ENCODE measurements around the gene SYT12.

SYT12 gene

DNA sequence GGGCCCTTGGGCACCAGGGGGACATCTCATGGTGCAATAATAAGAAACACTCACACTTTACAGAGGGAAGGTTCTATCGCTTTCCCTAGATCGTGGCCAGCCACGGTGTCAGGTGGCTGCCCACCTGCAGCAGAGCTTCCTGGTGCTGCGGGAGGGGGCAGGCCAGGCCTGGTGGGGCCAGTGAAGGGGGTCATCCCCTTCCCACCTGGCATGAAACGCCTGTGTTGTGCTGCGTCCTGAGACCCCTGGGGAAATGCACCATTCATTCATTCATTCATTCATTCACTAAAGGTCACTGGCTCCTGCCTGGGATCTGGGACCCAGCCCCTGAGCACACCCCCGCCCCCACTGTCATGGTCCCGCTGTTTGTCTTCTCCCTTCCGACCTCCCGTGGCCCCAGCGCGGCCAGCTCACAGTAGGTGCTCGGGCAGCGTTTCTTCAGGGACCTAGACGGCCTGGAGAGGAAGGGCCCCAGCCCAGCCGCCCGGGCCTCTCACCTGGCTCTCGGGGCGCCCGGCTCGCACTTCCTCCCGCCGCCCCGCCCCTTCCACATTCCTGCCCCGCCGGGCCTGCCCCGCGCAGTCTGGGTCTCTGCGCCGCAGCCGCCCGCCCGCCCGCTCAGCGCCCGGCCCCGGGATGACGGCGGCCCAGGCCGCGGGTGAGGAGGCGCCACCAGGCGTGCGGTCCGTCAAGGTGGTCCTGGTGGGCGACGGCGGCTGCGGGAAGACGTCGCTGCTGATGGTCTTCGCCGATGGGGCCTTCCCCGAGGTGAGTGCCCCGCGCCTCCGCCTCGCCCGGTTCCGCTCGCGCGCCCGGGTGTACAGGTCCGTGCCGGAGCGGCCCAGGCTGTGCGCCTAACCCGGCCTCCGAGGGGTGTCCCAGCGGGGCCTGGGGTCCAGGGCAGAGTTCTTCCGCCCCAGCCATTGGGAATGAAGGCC lies 33.6 kb downstream of the SYT12 start, which contains the start of gene RHOD:
Gene RHOD (plus strand): TSS at position 581 of the 938 bp plus-strand sequence. CDS start 56 bp downstream, at position 637.
- ChIA-PET CTCF (interaction anchor here (0.5 to 5.0 kb wide), 6 partner anchors 17 to 50 kb away, joined by 3 to 23 read pairs (median 4); no protein-coding TSS in a partner anchor), POLR2A (interaction anchor here (0.9 to 3.3 kb wide), 4 partner anchors 8 to 183 kb away, joined by 3 to 16 read pairs (median 4); partner anchors contain the start of gene PC)
- H3K27ac ChIP-seq (ENCODE audit: extremely low read depth, low read depth, low read length) = no peak within 1 kb of the TSS

DNA sequence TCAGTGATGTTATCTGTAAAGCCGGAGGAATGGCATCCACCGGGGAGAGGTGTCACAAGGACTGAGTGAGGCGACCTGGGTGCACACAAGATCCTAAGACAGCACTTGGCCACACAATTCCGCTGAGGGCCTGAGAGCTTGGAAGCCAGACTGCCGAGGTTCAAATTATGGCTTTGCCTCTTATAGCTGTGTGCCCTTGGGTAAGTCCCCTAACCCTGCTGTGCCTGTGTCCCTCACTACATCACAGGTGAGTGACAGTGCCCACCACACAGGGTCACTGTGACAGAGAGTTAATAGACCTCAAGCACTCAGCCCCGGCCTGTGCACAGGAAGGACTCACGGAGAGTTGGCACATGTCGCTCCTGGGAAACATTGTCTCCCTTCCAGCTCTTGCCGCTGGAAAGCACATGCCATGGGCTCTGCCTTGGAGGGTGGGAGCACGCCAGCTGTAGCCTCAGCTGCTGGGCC lies 34.3 kb downstream of the SYT12 start:
- H3K27ac ChIP-seq (ENCODE audit: extremely low read depth, low read depth, low read length) = no peak overlapping the region
- H3K9me3 ChIP-seq (ENCODE audit: control insufficient read depth, insufficient read depth, low read depth, low read length) = no peaks in the 10 kb centered on the region
- ChIA-PET CTCF (no interaction called here), POLR2A (interaction anchor here (0.9 kb wide), 1 partner anchor 38 kb away, joined by 4 read pairs; no protein-coding TSS in a partner anchor)
- peaks cover 9% of the 10 kb centered on the region for H3K4me1 ChIP-seq (ENCODE audit: control insufficient read depth, insufficient read depth, low read length)
- peak overlapping the region; percentile 44 for H3K4me3 ChIP-seq (ENCODE audit: low read depth, low read length)
- no peaks in the 10 kb centered on the region for H3K36me3 ChIP-seq (ENCODE audit: control insufficient read depth in 2 of 2, insufficient read depth in 1 of 2, low read length in 2 of 2)
- TF ChIP-seq, protein P1, sequence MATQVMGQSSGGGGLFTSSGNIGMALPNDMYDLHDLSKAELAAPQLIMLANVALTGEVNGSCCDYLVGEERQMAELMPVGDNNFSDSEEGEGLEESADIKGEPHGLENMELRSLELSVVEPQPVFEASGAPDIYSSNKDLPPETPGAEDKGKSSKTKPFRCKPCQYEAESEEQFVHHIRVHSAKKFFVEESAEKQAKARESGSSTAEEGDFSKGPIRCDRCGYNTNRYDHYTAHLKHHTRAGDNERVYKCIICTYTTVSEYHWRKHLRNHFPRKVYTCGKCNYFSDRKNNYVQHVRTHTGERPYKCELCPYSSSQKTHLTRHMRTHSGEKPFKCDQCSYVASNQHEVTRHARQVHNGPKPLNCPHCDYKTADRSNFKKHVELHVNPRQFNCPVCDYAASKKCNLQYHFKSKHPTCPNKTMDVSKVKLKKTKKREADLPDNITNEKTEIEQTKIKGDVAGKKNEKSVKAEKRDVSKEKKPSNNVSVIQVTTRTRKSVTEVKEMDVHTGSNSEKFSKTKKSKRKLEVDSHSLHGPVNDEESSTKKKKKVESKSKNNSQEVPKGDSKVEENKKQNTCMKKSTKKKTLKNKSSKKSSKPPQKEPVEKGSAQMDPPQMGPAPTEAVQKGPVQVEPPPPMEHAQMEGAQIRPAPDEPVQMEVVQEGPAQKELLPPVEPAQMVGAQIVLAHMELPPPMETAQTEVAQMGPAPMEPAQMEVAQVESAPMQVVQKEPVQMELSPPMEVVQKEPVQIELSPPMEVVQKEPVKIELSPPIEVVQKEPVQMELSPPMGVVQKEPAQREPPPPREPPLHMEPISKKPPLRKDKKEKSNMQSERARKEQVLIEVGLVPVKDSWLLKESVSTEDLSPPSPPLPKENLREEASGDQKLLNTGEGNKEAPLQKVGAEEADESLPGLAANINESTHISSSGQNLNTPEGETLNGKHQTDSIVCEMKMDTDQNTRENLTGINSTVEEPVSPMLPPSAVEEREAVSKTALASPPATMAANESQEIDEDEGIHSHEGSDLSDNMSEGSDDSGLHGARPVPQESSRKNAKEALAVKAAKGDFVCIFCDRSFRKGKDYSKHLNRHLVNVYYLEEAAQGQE (tag by site-specific recombination; IDR thresholded peaks at IDR 0.05) = no peak
- TF ChIP-seq ZEB2 (tag by site-specific recombination; IDR thresholded peaks at IDR 0.05) (no peak), ZNF214 (tag by site-specific recombination; IDR thresholded peaks at IDR 0.05; ENCODE audit: borderline replicate concordance) (no peak), ZNF776 (tag by site-specific recombination; IDR thresholded peaks at IDR 0.05; ENCODE audit: borderline replicate concordance) (no peak), ZNF529 (tag by site-specific recombination; IDR thresholded peaks at IDR 0.05; ENCODE audit: insufficient replicate concordance) (no peak)

More for the DNA sequence above, 33.6 kb downstream of the SYT12 start, which contains the start of gene RHOD:
- H3K4me3 ChIP-seq (ENCODE audit: low read depth, low read length) = peak within 1 kb of the TSS; percentile 44
- H3K9me3 ChIP-seq (ENCODE audit: control insufficient read depth, insufficient read depth, low read depth, low read length) = no peaks in the 10 kb centered on the region
- no peaks in the 10 kb centered on the region for H3K36me3 ChIP-seq (ENCODE audit: control insufficient read depth in 2 of 2, insufficient read depth in 1 of 2, low read length in 2 of 2)
- TF ChIP-seq SALL2 (tag by site-specific recombination; IDR thresholded peaks at IDR 0.05; ENCODE audit: borderline replicate concordance) (no peak), ZNF24 (tag by site-specific recombination; IDR thresholded peaks at IDR 0.05) (peak; percentile 88)
- peaks cover 9% of the 10 kb centered on the region for H3K4me1 ChIP-seq (ENCODE audit: control insufficient read depth, insufficient read depth, low read length)

DNA sequence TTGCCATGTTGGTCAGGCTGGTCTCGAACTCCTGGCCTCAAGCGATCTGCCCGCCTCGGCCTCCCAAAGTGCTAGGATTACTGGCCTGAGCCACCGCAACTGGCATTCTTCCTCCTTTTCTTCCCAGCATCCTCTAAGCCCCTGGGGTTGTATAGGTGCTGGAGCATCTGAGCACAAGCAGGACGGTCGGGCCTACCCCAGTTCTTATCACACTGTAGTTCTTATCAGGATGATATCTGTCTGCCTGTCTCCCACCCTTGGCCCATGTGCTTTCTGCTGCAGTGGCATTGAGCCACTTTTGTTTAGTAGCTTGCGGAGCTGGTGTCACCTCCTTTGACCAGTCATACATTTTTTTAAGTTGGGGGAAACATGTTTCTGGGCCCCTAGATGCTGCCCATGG lies 35.6 kb downstream of the SYT12 start:
- Histone ChIP-seq H3K4me3 (ENCODE audit: low read depth, low read length) (no peak overlapping the region), H3K4me1 (ENCODE audit: control insufficient read depth, insufficient read depth, low read length) (peaks cover 9% of the 10 kb centered on the region), H3K9me3 (ENCODE audit: control insufficient read depth, insufficient read depth, low read depth, low read length) (no peaks in the 10 kb centered on the region), H3K27ac (ENCODE audit: extremely low read depth, low read depth, low read length) (no peak overlapping the region), H3K36me3 (ENCODE audit: control insufficient read depth in 2 of 2, insufficient read depth in 1 of 2, low read length in 2 of 2) (no peaks in the 10 kb centered on the region)
- POLR2A ChIA-PET = no interaction called here
- CTCF ChIA-PET = interaction anchor here (0.6 to 0.9 kb wide), 2 partner anchors 23 to 194 kb away, joined by 3 read pairs; no protein-coding TSS in a partner anchor
- TF ChIP-seq ZNF112 (tag by site-specific recombination; IDR thresholded peaks at IDR 0.05) = no peak
- TF ChIP-seq, protein P2, sequence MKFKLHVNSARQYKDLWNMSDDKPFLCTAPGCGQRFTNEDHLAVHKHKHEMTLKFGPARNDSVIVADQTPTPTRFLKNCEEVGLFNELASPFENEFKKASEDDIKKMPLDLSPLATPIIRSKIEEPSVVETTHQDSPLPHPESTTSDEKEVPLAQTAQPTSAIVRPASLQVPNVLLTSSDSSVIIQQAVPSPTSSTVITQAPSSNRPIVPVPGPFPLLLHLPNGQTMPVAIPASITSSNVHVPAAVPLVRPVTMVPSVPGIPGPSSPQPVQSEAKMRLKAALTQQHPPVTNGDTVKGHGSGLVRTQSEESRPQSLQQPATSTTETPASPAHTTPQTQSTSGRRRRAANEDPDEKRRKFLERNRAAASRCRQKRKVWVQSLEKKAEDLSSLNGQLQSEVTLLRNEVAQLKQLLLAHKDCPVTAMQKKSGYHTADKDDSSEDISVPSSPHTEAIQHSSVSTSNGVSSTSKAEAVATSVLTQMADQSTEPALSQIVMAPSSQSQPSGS (tag by site-specific recombination; IDR thresholded peaks at IDR 0.05; ENCODE audit: low read depth) = no peak
- no peak for TF ChIP-seq ZNF596 (tag by site-specific recombination; IDR thresholded peaks at IDR 0.05)
- no peak for TF ChIP-seq ZNF664 (tag by site-specific recombination; IDR thresholded peaks at IDR 0.05)
- TF ChIP-seq ZNF621 (tag by site-specific recombination; IDR thresholded peaks at IDR 0.05) = no peak
- no peak for TF ChIP-seq ZNF146 (tag by site-specific recombination; IDR thresholded peaks at IDR 0.05)
- no peak for TF ChIP-seq ZNF548 (tag by site-specific recombination; IDR thresholded peaks at IDR 0.05)
- TF ChIP-seq, protein P3, sequence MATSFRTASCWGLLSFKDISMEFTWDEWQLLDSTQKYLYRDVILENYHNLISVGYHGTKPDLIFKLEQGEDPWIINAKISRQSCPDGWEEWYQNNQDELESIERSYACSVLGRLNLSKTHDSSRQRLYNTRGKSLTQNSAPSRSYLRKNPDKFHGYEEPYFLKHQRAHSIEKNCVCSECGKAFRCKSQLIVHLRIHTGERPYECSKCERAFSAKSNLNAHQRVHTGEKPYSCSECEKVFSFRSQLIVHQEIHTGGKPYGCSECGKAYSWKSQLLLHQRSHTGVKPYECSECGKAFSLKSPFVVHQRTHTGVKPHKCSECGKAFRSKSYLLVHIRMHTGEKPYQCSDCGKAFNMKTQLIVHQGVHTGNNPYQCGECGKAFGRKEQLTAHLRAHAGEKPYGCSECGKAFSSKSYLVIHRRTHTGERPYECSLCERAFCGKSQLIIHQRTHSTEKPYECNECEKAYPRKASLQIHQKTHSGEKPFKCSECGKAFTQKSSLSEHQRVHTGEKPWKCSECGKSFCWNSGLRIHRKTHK (tag by site-specific recombination; IDR thresholded peaks at IDR 0.05) = no peak
- TF ChIP-seq ZNF473 (tag by site-specific recombination; IDR thresholded peaks at IDR 0.05) = no peak
- TF ChIP-seq, protein P4, sequence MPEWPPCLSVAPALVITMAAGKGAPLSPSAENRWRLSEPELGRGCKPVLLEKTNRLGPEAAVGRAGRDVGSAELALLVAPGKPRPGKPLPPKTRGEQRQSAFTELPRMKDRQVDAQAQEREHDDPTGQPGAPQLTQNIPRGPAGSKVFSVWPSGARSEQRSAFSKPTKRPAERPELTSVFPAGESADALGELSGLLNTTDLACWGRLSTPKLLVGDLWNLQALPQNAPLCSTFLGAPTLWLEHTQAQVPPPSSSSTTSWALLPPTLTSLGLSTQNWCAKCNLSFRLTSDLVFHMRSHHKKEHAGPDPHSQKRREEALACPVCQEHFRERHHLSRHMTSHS (tag by site-specific recombination; IDR thresholded peaks at IDR 0.05) = no peak
- TF ChIP-seq ZNF610 (tag by site-specific recombination; IDR thresholded peaks at IDR 0.05; ENCODE audit: borderline replicate concordance) = no peak
- no peak for TF ChIP-seq ZNF324 (tag by site-specific recombination; IDR thresholded peaks at IDR 0.05)
- no peak for TF ChIP-seq ZBTB17 (tag by site-specific recombination; IDR thresholded peaks at IDR 0.05)
